ENCODE measurements around the gene HMCES.

Gene HMCES

DNA sequence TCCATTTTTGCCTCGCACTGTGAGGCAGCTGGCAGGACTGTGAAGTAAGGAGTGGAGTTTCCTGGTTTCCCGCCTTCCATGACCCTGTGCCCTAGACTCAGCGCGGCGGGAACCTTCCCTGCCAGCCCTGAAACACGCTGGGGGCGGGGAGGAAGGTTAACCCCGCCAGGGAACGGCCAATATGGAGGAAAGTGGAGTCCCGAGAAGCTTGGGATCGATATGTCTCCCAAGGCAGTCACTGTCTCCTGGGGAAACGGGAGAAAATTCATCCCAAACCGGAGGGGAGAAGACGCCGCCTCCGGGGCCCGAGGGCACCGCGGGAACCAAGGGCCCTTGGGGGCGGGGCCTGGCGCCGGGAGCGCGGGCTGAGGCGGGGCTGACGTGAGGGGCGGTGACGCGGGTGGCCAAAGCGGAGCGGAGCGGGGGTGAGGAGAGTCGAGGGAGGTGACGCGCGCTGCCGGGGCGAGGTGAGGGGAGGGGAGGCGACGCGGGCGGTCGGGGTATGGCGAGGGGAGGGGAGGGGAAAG lies at the start of gene HMCES:
HMCES (plus strand) TSS at position 432 of the 527 bp plus-strand sequence. CDS start 863 bp downstream, outside the sequence.
- FAIRE-seq, result no peak
- TF ChIP-seq, protein P1, sequence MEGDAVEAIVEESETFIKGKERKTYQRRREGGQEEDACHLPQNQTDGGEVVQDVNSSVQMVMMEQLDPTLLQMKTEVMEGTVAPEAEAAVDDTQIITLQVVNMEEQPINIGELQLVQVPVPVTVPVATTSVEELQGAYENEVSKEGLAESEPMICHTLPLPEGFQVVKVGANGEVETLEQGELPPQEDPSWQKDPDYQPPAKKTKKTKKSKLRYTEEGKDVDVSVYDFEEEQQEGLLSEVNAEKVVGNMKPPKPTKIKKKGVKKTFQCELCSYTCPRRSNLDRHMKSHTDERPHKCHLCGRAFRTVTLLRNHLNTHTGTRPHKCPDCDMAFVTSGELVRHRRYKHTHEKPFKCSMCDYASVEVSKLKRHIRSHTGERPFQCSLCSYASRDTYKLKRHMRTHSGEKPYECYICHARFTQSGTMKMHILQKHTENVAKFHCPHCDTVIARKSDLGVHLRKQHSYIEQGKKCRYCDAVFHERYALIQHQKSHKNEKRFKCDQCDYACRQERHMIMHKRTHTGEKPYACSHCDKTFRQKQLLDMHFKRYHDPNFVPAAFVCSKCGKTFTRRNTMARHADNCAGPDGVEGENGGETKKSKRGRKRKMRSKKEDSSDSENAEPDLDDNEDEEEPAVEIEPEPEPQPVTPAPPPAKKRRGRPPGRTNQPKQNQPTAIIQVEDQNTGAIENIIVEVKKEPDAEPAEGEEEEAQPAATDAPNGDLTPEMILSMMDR (IDR thresholded peaks at IDR 0.05; ENCODE audit: insufficient read depth, missing control alignments), result no peak
- peak; percentile 75 for DNase-seq (ENCODE audit: insufficient read length, low spot score)

GRCh38 chr3:129228891-129229585 lies 49.6 kb upstream of the HMCES start:
- TF ChIP-seq, protein P1 (IDR thresholded peaks at IDR 0.05; ENCODE audit: insufficient read depth, missing control alignments), result peak; percentile 6
- FAIRE-seq (no peak), DNase-seq (ENCODE audit: insufficient read length, low spot score) (no peak)

DNA sequence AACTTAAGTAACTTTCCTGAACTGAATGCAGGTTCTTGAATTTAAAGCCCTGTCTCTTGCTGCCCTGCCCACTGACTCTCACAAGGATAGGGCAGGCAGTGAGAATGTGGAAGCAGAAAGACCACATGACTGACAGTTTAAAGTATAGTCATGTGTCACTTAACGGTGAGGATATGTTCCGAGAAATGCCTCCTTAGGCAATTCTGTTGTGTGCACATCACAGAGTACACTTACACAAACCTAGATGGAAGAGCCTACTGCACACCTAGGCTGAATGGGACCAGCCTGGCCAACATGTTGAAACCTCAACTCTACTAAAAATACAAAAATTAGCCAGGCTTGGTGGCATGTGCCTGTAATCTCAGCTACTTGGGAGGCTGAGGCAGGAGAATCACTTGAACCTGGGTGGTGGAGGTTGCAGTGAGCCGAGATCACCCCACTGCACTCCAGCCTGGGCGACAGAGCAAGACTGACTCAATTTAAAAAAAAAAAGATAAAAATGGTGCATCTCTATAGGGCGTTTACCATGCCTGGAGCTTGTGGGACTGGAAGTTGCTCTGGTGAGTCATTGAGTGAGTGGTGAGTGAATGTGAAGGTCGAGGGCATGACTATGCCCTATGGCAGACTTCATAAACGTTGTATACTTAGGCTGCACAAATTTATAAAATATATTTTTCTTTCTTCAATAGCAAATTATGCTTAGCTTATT lies 48.2 kb upstream of the HMCES start:
- TF ChIP-seq, protein P1 (IDR thresholded peaks at IDR 0.05; ENCODE audit: insufficient read depth, missing control alignments), result no peak
- DNase-seq (ENCODE audit: insufficient read length, low spot score) (no peak), FAIRE-seq (no peak)

DNA sequence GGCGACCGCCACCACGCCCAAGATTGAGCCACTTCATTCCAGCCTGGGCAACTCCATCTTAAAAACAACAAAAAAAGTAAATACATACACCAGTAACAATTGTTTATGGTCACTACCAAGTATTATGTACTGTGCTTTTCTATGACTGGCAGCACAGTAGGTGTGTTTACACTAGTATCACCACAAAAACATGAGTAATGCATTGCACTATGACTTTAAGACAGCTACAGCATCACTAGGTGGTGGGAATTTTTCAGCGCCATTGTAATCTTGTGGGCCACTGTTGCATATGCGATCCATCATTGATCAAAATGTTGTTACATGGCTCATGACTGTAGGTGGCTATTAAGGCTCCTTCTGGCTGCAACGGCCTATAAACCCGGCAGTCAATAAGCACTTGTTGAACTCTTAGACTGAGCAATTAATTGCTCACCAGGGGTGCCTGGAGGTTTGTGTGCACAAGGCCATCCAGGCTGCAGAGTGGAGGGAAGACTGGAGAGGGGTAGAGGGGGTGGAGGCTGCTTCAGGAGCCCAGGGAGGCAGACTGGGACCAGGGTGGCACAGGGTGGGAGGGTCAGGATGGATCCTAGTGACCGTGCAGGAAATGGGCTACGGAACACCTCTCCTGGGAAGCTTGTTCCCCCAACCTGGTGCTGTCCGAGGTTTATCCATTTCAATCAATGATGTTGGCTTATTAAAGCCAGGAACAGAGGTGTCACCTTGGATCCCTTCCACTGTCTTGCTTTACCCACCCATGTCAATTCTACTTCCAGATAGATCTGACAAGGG lies 47.1 kb upstream of the HMCES start:
- FAIRE-seq (no peak), DNase-seq (ENCODE audit: insufficient read length, low spot score) (no peak)
- TF ChIP-seq, protein P1 (IDR thresholded peaks at IDR 0.05; ENCODE audit: insufficient read depth, missing control alignments), result no peak

DNA sequence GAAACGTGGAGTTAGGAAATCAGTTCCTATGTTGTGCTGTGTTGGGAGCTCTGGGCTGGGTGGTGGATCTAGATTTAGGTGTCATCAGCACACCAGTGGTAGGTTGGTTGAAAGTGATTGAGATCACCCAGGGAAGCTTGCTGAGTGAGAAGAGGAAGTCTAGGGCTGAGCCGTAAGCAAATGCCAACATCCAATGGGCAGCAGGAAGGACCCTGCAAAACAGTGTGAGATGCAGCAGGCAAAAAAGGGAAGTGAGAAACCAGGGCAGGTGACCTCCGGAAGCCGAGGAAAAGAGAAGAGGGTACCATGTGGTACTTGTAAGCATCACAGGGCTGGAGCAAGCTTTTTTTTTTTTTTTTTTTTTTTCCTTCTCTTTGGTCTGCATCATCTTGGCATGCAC lies 45.1 kb upstream of the HMCES start:
- TF ChIP-seq, protein P1 (IDR thresholded peaks at IDR 0.05; ENCODE audit: insufficient read depth, missing control alignments), result no peak
- no peak for FAIRE-seq
- DNase-seq (ENCODE audit: insufficient read length, low spot score), result no peak

DNA sequence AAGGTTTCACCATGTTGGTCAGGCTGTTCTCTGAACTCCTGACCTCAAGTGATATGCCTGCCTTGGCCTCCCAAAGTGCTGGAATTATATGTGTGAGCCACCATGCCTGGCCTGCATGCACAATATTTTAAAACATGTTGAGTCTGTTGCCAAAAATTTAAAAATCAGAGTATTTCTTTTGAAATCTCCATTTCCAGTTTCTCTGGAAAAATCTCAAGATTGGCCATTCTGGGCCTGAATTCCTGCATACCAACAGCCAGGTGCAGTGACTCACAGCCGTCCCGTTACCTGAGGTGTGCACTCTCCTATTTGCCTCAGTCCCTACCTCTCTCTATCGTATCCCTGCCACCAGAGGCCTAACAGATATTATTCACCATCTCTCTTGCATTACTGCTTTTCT lies 44.2 kb upstream of the HMCES start:
- FAIRE-seq (no peak), DNase-seq (ENCODE audit: insufficient read length, low spot score) (no peak)
- TF ChIP-seq, protein P1 (IDR thresholded peaks at IDR 0.05; ENCODE audit: insufficient read depth, missing control alignments), result no peak
